Activated T-helper 9 cell treated with anti-CD3 and anti-CD28 coated beads, Interleukin-2, amount 50 U/mL, for 16 hours (primary cell): ENCODE measurements around the gene EGR1.
A peak's percentile ranks its signal among the peaks of the same experiment; 100 is the strongest.

Experiments
- DNase-seq: peaks from one replicate; pipeline ENCODE4 v3.0.0-alpha.2; 2020; ENCODE audit warnings: low read depth

The EGR1 gene

DNA sequence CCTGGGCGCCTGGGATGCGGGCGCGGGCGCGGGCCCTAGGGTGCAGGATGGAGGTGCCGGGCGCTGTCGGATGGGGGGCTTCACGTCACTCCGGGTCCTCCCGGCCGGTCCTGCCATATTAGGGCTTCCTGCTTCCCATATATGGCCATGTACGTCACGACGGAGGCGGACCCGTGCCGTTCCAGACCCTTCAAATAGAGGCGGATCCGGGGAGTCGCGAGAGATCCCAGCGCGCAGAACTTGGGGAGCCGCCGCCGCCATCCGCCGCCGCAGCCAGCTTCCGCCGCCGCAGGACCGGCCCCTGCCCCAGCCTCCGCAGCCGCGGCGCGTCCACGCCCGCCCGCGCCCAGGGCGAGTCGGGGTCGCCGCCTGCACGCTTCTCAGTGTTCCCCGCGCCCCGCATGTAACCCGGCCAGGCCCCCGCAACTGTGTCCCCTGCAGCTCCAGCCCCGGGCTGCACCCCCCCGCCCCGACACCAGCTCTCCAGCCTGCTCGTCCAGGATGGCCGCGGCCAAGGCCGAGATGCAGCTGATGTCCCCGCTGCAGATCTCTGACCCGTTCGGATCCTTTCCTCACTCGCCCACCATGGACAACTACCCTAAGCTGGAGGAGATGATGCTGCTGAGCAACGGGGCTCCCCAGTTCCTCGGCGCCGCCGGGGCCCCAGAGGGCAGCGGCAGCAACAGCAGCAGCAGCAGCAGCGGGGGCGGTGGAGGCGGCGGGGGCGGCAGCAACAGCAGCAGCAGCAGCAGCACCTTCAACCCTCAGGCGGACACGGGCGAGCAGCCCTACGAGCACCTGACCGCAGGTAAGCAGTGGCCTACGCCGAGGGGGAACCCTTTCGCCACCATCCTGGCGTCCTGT lies at the start of gene EGR1:
Gene EGR1 (plus strand): TSS at position 219 of the 864 bp plus-strand sequence. CDS start 283 bp downstream, at position 502.
- DNase-seq: peak; percentile 85

DNA sequence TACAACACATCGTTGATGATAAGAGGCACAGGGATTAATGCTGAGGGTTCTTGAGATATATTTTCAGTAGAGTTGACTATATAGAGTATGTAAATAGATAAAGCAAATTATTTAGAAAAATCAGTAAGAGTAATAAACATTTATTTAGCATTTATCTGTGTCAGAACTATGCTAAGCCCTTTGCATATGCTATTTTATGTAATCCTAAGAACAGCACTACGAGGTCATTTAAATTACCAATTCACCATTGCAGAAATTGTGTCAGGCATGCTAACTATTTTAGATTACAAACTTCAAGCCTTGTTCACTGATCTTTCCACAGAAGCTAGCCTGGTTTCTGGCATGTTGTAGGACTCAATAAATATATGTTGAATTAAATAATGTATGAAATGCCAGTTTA lies 46.8 kb upstream of the EGR1 start:
- no peak for DNase-seq

DNA sequence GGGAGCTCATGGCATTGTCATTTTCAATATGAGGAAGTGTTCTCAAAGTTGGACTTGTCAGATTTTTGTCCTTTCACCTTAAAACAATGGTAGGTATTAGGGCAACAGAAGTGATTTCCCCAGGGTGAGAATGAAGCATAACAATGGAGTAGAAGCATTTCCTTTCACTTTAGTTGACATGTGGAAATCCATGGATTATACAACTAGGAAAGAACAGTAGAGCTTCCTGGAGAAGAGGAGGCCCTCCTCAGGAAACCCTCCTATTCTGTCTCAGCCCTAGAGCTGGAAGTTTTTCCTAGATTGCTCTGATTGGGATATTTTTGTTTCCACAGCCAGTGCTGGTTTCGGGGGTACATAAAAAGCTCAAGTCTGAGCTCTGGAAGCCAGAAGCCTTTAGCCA lies 40.2 kb upstream of the EGR1 start:
- no peak for DNase-seq

DNA sequence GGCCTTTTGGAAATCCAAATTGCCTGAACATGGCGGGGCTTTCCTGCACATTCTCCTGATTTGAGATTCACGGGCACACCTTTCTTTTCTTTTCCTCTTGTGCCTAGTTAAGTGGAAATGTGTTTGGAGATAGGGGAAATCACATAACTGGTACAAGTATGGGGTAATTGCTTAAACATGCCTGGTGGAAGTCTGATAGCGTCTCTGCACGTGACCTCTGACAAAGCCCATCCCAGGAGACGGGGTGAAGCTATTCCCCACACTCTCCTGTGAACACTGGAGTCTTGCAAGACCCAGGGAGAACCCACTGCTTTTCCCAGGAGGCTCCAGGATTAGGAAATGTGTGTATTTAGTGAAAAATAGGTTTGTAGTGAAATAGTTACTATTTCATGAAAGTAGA lies 29.3 kb upstream of the EGR1 start:
- no peak for DNase-seq

DNA sequence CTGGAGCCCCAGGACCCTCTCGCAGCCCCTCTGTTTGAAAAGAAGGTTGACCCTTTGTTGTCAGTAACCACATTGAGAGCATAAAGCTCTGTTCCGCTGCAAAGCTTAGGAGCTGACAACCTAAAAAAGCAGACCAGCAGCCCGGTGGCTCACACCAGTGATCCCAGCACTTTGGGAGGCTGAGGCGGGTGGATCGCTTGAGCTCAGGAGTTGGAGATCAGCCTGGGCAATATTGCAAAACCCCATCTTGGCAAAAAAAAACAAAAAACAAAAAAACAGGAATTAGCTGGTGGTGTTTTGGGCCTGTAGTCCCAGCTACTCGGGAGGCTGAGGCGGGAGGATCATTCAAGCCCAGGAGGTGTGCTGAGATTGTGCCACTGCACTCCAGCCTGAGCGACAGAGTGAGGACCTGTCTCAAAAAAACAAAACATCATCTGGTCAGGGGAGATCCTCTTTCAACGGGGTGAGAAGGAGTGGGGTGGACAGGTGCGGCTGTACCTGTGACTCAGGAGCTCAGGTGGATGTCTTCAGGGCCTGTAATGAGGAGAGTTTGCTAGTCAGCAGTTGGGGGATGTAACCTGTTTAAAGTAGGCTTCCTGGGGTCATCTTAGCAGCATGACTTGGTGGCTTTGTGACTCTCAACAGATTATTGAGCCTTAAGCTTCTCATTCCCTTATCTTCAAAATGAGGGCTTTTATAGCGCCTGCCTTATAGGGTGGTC lies 27.1 kb upstream of the EGR1 start:
- DNase-seq: no peak

DNA sequence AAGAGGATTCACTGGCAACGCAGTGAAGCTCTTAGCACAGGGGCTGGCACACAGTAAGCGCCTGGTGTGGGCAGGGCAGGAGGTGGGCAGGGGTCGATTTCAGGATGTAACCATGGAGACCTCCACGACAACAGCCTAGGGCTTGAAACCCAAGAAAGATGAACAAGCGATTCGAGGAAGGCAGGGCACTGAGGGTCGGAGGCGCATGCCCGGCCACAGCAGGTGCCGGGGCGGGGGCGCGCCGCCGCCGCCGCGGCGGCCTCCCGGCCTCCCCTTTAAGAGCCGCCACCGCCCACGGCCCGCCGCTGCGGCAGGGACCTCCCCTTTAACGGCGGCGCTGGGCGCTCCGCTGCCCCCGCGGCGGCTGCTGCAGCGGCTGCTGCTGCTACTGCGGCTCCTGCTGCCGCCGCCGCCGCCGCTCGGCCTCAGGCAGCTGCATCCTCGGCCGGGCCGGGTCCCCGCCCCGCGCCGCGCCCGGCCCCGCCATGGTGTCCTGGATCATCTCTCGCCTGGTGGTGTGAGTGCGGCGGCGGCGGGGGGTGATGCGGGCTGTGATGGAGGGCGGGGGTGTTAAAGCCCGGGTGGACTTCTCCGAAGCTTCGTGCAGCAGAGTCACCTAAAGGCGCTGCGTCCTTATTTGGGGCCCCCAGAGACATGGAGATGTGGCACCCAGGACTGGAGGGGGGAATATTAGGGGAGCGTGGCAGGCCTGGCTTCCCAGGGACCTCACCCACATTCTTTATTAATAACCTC lies 26.4 kb upstream of the EGR1 start, which contains the start of gene REEP2:
Gene REEP2 (plus strand): TSS at position 334 of the 753 bp plus-strand sequence. CDS start 152 bp downstream, at position 486.
- DNase-seq: peak; percentile 56

DNA sequence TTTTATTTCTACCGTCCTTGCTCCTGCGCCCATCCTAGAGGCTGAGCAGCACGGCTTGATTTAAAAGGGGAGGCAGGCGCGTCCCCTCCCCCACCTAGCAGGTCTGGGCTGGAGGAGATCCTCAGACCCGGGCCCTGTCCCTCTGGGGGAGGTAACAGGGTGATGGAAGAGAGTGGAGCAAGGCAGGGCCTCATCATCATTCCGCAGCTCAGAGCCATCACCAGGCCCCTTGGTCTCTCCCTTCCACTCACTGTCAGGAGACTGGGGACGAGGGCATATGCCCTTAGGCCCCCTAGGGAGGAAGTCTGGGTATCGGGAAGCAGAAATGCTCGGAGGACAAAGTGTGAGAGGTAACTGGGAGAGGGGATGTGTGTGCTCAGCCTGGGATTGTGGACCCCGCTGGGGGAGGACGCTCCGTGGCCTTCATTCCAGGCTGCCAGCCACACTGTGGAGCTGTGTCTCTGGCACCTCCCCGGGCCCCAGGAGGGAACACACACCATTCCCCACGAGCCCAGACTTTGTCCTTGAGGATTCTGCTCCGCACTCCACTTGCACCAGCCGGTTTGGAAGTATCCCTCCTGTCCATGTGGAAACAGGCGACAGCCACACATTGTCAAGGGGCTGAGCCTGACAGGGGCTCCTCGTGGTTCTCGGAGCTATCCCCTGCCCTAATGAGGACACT lies 25.7 kb upstream of the EGR1 start:
- DNase-seq: no peak

DNA sequence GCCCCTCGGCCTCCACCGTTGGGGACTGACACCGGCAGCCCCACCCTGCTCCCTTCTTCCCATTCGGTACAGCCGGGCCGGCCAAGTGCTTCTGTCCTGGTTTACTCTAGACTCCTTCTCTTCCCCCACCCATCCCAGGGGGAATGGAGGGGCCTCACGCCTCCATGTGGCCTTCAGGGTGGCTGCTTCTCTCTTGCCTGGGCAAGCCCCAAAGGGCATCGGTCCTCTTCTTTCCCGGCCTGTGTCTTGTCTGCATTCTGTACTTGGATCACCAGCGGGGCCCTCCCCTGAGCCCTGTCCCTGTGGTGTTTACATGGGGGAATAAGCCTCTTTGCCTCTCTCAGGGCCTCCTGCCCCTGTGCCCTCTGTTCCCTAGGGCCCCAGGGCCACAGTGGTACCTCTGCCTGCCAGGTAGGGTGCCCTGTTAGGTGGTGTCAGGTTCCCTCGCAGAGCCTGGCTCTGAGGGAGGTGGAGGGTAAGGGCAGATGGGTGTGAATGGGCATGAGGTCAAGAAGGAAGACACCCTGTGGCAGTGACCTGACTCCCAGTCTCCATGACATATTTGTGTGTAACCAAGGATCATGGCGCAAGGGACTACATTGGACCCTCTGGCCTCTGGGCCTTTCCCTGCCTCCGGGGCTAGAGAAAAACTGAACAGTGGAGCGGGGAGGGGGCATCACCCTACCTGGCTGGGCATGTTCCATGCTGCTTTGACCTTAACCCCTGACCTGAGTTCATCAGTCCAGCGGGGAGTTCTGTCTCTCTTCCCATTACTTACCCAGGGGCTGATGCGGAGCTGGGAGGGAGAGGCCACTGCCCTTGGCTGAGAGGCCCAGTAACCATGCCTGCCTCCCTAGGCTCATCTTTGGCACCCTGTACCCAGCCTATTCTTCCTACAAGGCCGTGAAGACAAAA lies 24.9 kb upstream of the EGR1 start:
- no peak for DNase-seq

DNA sequence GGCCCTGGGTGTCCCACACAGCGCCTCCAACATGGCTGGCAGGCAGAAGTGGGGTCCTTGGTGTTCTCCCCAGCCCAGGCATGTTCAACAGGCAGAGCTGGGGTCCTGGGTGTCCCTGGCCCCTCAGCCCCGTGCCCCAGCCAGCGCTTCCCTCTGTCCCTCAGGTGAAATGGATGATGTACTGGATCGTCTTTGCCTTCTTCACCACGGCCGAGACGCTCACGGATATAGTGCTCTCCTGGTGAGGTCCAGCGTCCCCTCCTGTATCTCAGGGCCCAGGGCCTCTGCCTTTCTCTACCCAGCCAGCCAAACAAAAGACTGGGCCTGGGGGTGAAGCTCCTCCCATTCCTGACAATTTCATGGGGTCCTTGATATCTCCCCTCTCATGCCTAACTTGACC lies 24.1 kb upstream of the EGR1 start:
- no peak for DNase-seq

DNA sequence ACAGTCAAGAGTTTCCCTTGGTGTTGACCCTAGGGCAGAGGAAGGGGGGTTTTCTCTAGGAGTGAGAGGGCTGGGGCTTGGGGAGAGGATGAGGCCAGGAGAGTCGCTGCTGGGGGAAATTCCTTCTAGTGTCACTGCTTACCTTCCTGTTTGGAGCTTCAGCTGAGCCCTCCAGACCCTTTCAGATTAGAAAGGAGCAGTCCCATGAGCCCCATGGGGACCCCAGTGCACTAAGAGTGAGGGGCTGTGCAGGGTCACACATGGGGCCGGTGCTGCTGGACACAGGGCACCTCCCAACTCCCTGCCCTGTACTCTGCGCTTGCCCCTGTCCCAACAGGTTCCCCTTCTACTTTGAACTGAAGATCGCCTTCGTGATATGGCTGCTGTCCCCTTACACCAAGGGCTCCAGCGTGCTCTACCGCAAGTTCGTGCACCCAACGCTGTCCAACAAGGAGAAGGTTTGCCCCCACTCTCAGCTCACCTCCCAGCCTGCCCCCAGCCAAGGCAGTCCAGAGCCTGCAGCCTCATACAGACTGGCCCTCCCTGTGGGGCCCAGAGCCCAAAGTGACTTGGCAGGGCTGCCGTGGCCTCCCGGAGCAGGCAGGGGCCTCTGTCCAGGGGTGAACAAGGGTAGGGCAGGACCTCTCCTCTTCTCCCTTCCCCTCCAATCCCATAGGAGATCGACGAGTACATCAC lies 21.1 kb upstream of the EGR1 start:
- no peak for DNase-seq

DNA sequence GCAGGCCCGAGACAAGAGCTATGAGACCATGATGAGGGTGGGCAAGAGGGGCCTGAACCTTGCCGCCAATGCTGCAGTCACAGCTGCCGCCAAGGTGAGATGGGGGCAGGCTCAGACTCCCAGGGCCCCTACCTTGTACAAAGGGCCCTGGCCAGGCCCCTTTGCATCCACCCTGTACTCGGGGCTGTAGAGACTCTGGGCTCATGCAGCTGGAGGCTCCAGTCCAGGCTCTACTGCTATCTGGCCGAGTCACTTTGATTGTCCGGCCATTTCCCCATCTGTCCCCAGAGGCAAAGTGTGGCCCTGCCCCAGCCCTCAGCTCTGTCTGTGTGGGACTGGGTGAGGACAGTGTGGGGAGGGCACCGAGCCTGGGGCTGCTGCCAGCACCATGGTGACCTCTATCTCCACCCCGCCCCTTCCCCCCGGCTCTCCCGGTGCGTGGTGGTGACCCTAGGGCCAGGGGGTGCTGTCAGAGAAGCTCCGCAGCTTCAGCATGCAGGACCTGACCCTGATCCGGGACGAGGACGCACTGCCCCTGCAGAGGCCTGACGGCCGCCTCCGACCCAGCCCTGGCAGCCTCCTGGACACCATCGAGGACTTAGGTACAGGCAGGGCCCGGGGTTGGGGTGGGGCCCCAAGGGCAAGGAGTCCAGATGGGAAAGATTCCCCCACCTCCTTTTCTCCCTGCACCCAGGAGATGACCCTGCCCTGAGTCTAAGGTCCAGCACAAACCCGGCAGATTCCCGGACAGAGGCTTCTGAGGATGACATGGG lies 20.3 kb upstream of the EGR1 start:
- DNase-seq: no peak

DNA sequence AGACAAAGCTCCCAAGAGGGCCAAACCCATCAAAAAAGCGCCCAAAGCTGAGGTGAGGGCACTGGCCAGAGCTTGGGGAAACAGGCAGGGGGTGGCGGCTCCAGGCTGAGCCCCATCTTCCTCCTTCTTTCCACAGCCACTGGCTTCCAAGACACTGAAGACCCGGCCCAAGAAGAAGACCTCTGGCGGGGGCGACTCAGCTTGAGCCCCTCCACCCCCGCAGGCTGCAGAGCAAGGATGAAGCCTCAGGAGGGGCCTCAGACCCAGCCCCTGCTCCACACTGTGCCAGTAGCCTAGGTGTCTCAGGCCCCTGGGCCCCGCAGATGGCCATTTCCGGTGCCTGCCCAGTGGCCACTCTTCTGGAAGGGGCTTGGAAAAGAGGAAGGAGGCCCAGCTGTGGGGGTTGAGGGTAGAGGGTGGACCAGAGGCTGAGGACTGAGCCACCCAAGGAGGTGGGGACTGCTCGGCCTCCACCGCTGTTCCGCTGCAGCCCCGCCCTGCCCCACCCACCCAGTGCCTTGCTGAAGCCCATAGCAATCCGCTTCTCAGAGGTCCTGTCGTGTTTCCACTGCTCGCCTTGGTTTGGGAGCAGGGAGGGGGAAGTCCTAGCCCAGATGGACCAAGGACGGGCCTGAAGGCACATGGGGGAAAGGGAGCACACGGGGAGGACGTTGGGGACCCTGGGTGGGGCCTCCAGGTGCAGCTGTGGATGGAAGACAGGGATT lies 19.6 kb upstream of the EGR1 start:
- DNase-seq: no peak

DNA sequence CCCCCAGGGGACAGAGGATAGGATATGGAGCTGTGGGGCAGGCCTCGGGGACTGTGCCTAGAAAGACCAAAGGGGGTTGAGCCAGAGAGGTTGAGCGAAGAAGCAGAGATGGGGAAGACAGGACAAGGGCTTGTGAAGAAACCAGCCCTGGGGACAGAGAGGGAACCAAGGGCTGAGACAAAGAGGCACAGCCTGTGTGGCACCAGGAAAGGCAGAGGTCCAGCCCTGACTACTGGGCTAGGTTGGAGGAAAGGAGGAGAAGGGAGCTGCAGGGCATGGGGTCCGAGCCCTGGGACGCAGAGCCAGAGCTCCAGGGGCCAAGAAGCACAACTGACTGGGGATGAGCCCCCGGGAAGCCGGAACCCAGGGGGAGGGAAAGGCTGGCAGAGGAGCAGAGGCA lies 17.2 kb upstream of the EGR1 start:
- DNase-seq: no peak

DNA sequence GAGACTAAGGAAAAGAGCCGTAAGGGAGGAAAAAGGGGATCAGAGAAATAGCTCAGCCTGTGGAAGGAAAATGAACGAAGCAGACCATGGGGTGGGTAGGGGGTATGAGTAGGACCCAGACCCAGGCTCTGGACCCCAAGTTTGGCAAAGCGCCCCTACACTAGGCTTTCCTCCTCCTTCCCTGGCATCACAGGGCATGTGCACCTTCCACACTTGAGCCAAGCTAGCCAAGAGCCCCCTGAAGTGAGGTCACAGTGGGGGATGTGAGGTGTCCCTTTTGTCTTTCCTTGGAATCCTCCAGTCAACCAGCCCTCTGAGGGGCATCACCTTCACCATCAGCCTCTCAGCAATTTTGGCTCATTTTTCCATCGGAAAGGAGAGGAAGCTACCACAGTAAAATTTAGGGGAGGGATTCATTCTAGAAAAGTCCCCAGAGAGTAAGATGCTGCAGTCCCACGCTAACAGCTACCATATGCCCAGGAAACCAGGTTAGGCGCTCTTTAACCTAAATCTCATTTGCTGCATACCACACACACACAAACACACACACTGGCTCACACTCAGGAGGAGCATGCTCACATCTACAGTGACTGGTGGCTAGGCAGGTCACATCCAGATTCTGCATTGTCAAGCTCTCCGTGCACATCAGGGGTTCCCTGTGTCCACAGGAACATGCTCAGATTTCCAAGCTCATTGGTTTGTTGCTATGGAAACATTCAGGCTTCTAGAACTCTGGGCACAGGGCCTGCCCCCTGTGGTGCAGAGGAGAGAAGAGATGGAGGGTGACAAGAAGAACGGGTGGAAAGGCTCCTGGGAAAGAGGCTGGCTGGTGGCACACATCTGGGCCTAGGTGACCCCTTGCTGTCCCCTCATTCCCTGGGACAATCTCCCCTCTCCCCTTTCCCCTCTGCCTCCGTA lies 16.5 kb upstream of the EGR1 start:
- DNase-seq: no peak

DNA sequence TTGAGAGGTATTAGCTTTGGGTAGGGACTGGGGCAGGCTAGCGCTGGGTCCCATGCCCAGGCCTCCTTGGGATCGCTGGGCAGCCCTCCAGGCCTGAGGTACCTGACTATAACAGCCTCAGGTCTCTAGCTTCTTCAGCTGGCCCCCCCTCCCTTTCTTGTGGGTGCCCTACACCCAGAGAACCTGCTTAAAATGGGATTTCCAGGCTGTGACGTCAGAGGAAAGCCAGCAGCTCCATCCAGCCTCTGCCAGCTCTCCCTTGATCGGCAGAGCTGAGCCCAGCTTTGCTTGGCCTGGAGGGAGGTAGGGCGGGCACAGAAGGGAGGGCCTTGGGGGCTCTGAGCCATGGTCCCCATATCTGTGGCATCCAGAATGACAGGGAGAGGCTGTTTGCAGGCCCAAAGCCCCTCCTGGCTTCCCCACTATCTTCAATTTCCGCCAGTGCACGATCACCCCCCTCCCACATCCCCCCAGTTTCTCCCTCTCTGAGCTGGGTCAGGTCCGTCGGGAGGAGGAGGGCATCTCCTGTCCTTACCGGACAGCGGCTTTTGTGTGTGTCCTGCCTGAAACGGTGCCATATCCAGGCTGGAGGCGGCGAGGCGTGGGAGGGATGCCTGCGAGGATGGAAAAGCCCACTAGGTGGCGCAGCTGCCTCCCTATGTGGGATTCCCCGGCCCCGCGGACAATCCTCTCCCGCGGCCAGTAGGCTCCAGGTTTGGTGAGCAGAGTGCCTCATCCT lies 15.6 kb upstream of the EGR1 start:
- peak; percentile 71 for DNase-seq

DNA sequence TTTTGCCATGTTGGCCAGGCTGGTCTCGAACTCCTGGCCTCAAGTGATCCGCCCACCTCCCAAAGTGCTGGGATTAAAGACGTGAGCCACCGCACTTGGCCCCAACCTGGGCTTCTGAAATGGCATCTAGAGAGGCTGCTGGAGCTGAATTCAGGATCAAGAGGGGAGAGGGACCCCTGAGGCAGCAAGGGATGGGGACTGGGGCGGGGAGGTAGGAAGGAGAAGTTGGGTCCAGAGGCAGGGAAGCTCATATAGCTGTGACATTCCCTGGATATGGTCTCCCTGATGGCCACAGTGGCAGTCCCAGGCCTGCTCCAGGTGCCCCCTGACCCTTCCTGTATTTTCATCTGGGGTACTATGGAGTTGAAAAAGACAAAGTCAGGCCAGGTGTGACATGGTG lies 14.3 kb upstream of the EGR1 start:
- no peak for DNase-seq

DNA sequence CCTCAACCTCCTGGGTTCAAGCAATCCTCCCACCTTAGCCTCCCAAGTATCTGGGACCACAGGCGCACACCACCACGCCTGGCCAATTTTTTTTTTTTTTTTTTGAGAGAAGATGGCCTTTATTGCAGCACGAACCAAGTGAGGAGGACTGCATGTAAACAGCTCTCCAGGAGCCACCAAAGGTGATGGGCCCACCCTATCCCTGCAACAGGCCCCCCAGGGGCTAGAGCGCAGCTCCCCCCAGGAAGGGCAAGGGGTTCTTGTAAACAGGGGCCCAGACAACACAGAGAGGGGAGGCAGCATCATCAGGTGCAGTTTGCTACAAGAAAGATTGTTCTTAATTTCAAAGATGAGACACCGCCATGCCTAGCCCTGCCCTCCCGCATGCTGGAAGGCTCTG lies 12.6 kb upstream of the EGR1 start:
- no peak for DNase-seq
